GM10847 (cell line): ENCODE results near the gene PTPRK.

ENCODE experiments used
- POLR2A ChIP-seq: IDR thresholded peaks from 2 replicates; pipeline ENCODE4 v1.6.1; 2011; ENCODE audit not compliant: insufficient read length; ENCODE audit errors: extremely low read depth

Gene PTPRK

DNA sequence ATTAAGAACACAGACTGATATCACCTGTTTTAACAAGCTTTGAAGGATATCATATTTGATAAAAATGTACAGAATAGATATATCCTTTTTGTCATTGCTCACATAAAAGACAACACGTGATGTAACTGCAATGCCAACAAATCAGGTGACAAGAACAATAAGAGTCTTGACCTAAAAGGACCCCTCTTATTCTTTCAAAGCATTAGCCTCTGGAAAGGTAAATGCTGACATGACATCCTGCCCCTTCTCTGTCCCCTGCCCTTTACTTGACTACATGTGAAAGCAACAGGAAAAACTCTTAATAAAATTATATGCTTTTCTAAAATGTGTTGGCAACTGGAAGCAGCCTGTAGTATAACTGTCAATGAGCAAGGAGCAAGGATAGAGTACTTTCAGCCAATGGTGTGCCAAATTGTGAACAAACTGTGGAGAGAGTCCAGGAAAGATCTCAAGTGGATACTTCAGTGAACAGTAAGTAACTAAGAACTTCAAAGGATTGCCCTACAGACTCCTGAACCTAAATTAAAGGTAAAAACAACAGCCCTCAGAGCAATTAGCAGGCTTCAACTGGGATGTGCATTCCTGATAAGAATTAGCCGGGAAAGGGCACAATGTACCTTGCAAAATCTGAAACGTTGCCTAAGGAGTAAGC is 16.3 kb downstream of the PTPRK start:
- no peak for TF ChIP-seq POLR2A

DNA sequence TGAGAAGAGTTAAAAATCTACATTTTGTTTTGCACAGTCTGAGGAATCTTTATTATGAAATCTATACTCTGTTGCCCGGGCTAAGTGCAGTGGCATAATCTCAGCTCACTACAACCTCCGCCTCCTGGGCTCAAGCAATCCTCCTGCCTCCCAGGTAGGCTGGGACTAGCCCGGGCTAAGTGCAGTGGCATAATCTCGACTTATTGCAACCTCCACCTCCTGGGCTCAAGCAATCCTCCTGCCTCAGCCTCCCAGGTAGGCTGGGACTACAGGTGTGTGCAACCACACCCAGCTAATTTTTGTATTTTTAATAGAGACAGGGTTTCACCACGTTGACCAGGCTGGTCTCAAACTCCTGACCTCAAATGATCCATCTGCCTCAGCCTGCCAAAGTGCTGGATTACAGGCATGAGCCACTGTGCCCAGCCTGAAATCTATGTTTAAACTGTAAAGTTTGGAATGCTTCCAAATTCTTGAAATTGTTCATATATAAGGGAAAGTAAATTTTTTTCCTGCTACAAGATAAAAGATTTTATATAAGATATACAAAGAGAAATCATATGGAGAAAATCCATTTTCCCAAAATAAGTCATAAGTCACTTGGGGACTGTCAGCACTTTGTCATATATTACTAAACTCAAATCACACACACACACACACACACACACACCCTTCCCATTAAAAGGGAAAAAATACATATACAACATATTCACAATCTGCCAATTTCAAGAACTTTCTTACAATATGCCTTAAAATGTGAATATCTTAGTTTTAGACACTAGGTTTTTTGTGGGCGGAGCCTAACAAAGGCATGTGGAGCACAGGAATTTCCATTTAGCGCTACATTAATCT is 19.4 kb downstream of the PTPRK start:
- no peak for TF ChIP-seq POLR2A

DNA sequence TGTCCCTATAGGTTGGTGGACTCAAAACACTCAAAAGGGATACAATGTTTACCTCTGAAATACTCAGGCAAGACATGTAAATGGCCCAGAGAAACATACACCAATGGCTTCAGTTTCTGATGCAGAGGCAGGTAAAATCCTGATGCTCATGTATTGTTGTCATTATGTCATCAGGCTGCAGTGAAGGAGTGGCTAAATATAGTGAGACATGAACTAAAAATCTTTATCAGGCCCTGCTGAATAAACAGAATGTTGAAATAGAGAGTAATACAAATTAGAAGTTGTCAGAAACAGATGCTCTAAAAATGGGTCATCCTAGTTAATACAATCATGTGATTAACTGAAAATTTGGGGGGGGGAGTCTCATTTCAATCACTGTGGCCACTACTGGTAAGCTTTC is 20.4 kb downstream of the PTPRK start:
- no peak for TF ChIP-seq POLR2A

DNA sequence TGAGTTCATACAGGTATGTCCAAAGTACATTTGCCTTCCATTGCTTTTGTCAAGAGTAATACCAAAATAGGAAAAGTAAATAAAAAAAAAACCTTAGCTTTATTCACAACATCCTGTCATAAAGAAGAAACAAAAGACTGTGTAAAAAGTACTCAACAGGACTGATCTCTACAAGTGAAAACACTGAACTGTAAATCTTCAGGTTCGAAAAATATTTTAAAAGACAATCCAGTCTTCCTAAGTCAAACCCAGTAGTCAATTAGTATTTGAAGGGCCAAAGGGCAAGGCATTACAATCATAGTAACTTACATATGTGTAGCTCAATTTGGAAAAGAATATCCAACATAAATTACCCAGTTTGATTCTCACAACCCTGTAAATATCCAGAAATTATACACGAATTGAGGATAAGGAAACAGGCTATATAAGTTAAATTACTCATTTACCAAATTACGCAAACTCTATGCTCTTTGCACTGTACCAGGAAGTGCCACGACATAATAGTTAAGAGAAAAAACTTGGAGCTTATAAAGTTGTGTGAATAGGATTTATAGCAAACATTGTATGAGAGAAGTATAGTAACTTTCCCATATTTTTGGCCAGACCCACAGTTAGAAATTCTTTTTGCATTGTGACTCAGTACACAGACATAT is 21.2 kb downstream of the PTPRK start:
- no peak for TF ChIP-seq POLR2A

DNA sequence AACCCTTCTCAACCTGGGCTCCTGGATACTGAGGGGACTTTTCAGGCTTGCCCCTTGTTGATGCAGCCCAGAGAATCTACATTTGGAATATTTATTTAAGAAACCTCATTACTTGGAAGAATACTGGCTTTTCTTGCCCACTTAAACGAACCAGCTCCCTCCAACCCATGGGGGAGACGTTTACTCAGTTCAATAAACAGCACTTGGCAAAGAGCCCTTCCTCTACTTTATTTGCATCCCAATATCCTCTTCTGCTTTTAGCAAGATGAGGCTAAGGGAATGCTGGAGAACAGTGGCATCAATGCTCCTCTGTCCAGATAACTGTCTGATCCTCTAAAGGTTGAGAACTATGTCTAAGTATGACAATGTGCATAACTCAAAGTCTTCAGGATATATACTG is 22.2 kb downstream of the PTPRK start:
- no peak for TF ChIP-seq POLR2A

DNA sequence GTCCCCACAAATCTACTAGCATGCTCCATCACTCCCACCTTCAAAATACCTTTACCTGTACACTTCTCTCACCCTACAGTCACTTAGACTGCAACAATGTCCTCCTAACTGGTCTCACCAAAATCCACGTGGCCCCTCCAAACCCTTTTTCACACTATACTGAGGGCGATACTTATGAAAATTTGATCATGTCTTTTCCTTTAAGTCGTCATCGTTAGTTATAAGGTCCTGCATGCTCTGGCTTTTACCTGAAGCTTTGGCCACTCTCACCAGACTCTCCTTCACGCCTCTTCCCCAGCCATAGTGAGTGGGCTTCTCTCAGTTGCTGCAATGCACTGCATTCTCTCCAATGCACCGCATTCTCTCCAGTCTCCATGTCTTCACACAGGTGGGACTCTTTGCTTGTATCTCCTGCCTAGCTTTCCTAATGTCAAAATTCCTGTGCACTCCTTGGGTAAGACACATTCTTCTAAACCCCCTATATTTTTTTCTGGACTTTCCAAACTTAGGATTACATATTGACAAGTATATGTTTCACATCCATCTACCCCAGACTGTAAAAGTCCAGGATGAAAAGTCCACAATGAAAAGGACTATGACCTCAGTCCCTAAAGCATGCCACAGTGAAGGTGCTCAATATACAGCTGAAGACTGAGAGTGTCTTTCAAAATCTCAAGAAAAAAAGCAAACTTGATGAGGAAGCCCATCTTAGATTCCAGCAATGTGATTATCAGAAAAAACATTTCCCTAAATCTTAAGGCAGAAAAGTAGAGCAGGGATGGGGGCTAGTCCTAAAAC is 24.7 kb downstream of the PTPRK start:
- TF ChIP-seq POLR2A: no peak

DNA sequence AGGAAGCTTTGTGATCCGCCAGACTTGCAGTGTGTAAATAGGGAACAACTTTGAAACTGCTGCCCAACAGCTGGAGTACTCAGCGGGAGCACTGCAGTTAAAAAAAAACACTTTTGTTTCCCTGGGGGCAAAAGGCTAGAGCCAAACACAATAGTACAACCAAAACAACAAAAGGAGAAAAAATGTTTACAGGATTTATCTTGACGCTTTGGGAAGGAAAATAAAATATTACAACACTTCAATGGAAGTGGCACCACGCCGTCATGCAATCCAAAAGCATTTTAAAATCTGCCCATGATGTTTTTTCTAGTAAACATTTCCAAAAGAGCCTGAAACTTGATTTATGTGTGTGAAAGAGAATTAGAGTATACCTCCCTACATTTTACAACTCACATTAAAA is 26.0 kb downstream of the PTPRK start:
- TF ChIP-seq POLR2A: no peak

DNA sequence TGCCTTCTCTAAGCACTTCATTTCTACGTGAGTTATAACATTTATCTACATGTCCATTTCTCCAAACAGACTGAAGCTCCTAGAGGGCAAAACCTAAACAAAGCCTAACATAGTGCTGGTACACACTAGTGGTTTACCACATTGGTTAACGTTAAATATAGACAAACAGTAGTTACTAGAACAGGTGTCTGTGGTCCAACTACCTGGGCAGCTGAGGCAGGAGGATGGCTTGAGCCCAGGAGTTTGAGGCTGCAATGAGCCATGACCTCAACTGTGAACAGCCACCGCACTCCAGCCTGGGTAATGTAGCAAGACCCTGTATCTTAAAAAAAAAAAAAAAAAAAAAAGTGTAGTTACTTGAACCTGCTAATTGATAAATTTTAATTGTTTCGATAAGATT is 26.5 kb downstream of the PTPRK start:
- no peak for TF ChIP-seq POLR2A

DNA sequence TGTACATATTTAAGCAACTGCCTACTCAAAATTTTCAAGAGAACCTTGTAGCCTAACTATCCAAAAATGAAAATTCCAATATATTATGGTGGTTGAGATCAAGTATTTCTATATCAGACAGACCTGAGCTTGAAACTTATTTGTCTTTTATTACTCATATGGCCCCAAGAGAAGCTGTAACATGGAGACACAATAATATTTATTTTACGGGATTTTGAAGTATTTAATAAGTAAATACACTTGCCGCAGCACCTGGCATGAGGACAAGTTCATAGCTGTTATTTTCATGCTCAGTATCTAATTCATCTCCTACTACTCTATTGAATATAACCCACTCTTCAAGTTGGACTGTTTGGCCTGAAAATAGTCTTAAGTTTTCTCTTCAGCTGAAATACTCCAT is 28.0 kb downstream of the PTPRK start:
- TF ChIP-seq POLR2A: no peak

DNA sequence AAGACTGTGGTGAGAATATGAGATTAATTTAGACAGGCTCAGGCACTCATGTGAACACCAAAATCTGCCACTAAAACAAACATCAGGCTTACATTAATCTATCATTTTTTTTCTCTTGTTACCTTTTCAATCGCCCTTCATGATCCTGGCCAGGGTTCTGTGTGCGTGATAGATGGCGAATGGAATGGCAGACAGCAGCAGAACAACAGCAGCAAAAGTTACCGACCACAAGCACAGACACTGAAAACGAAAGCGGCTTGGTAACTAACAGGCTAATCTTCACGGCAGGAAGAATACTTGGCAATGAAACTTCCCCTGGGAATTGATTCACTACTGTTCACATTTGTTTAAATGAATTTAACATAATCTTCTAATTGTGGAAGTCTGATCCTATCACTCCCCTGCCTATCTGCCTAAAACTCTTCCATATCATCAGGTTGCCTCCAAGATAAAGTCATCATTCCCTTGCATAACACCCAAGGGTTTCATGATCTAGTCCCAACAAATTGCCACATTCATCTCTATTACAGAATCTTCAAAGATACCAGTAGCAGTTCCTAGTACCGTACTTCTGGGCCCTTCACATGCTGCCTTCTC is 28.7 kb downstream of the PTPRK start:
- no peak for TF ChIP-seq POLR2A

DNA sequence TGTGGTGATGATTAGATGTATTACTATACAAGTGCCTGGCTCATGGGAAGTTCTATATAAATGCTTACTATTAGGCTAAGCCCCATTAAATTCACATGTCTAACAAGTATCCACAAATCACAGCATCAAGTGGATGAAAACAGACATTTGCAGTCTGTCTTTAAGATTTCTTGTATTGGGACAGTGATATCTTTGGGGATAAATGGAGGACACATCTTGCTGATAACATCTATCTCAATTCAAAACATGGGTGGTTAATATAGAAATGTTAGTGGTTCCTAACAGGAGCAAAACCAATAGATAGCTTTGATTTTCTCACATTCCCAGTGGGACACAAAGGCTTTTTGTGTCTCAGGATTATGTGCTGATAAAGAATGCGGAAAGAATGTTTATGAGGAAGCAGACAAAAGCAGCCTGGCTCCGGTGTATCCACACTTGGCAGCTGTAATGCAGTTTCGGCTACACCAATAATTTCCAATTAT is 29.3 kb downstream of the PTPRK start:
- TF ChIP-seq POLR2A: no peak

DNA sequence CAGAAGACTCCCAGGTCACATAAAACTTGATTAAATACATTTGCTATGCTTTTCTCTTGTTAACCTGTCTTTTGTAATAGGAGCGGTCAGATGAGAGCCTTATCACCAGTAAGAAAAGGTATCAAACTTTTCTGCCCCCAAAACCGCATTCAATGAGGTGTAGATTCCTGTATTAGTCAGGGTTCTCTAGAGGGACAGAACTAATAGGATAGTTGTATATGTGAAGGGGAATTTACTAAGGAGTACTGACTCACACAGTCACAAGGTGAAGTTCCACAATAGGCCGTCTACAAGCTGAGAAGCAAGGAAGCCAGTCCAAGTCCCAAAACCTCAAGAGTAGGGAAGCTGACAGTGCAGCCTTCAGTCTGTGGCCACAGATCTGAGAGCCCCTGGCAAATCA is 32.7 kb downstream of the PTPRK start:
- TF ChIP-seq POLR2A: no peak

DNA sequence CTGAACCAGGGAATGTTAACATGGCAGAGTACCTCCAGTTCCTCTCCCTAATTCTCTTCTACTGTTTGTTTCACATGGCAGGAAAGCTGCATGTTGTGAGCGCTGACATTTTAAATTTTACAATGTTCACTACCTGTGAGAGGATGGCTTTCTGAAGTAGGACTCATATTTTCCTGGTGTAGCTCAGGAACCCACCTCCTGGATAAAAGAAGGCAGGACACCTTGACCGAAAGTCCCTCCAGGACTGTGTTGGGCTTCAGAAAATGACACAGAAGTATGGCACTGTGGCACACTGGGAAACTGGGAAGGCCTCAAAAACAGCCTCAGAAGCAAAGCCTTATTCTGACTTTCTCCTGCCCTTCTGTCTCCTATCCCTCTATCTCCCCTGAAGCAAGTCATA is 33.3 kb downstream of the PTPRK start:
- no peak for TF ChIP-seq POLR2A

DNA sequence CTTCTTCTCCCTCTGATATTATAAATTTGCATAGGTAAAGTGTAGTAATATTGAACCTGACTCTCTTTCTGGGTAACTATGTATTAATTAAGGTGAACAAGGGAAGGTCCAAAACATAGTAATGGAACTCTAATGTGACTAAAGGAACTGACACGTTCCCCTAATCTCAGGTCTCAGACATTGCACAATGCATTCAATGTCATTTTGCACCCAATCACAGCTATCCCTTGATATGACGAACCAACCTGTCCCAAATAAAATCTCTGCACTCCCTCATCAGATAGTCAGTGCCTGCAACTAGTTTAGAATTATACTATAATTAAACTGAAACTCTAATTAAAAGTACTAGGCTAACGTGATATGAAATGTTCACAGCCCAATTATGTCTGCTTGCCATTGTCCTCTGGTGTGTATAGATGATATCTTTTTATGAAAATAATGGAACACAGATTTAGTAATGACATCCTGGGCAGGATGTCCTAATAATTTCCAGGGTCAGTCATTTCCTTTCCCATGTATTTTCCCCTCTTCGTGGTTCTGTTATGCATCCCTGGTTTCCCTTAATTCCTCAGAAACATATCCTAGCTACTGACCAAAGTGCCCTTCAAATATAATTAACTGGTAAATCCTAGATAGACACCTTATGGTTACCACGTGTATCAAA is 36.8 kb downstream of the PTPRK start:
- no peak for TF ChIP-seq POLR2A

DNA sequence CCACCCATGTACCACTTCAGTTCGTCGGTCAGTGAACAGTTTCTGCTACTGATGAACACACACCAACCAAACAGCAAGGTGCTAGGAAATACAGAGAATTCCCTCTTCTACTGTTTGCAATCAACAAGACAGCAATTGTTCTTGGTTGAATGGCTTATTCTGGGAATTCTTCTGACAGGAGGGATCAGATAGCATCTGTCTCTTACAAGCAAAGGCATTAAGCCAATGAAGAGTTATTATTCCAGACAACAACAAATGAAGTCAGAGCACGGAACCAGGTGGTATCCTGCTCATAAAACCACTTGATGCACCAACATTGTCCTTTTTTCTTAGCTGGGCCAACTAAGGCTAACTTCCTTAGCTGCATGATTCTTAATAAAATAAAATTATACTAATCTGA is 37.8 kb downstream of the PTPRK start:
- no peak for TF ChIP-seq POLR2A

DNA sequence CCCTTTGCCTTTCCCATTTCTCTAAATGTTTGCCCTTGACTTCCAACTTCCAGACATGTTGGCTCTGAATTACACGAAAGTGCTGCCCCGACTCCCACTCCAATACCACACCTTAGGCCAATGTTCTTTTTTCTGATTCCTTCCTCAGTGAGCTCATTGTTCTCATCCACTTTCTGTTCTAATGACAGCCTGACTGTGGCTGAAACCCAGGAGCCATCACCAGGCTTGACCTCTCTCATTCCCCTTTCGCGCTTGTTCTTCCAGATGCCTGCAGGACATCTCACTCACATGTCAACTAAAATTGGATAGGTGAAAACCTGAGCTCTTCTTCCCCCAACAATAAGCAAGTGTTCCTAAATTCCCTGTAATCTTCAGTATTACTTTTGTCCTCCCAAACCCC is 40.4 kb downstream of the PTPRK start:
- no peak for TF ChIP-seq POLR2A
